Measurements from ENCODE around the gene TNFSF8.

TNFSF8 gene

DNA sequence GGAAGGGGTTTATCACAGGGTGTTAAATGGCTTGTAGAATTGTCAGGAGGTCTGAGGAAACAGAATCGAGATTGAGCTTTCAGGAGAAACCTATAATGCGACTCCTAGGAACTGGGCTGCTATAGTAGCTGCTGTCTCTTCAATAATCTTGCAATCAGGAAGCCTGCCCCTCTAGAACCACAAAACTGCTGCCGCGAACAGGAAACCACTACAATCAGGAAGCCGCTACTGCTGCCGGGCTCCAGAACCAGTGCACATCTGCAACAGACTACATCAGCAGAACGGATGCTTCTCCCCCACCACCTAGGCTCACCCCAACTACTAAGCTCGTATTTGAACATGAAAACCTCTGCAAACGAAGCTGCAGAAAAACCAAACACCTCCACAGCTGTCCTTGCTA is 31.6 kb downstream of the TNFSF8 start:
- Histone ChIP-seq H3K4me3 (ENCODE audit: insufficient read depth, low read length, poor library complexity, severe bottlenecking) (no peak overlapping the region), H3K27ac (ENCODE audit: low read depth, low read length) (no peak overlapping the region), H4K20me1 (ENCODE audit: low read depth, low read length) (no peaks in the 10 kb centered on the region), H3K4me2 (ENCODE audit: low read depth, low read length, poor library complexity, severe bottlenecking) (peak overlapping the region; percentile 43), H3K27me3 (ENCODE audit: low read length) (no peaks in the 10 kb centered on the region), H3F3A (ENCODE audit: insufficient read depth) (no peaks in the 10 kb centered on the region; the same call in 1 of the 2 replicates), H3K9me2 (replicated peaks; ENCODE audit: insufficient read depth, low read length) (no peaks in the 10 kb centered on the region), H2AFZ (ENCODE audit: low read depth, low read length, severe bottlenecking) (no peak overlapping the region), H3K79me2 (ENCODE audit: insufficient read depth, low read length) (no peaks in the 10 kb centered on the region), H3K9me3 (ENCODE audit: insufficient read depth, low read length) (no peaks in the 10 kb centered on the region), H3K9ac (ENCODE audit: low read length) (no peak overlapping the region), H3K36me3 (ENCODE audit: low read length) (no peaks in the 10 kb centered on the region)
- no peak for TF ChIP-seq EZH2phosphoT487 (conservative IDR thresholded peaks at IDR 0.05; ENCODE audit: low read length)
- TF ChIP-seq, protein P1, sequence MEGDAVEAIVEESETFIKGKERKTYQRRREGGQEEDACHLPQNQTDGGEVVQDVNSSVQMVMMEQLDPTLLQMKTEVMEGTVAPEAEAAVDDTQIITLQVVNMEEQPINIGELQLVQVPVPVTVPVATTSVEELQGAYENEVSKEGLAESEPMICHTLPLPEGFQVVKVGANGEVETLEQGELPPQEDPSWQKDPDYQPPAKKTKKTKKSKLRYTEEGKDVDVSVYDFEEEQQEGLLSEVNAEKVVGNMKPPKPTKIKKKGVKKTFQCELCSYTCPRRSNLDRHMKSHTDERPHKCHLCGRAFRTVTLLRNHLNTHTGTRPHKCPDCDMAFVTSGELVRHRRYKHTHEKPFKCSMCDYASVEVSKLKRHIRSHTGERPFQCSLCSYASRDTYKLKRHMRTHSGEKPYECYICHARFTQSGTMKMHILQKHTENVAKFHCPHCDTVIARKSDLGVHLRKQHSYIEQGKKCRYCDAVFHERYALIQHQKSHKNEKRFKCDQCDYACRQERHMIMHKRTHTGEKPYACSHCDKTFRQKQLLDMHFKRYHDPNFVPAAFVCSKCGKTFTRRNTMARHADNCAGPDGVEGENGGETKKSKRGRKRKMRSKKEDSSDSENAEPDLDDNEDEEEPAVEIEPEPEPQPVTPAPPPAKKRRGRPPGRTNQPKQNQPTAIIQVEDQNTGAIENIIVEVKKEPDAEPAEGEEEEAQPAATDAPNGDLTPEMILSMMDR (IDR thresholded peaks at IDR 0.05; ENCODE audit: insufficient read depth, low read length, poor library complexity, severe bottlenecking): no peak

DNA sequence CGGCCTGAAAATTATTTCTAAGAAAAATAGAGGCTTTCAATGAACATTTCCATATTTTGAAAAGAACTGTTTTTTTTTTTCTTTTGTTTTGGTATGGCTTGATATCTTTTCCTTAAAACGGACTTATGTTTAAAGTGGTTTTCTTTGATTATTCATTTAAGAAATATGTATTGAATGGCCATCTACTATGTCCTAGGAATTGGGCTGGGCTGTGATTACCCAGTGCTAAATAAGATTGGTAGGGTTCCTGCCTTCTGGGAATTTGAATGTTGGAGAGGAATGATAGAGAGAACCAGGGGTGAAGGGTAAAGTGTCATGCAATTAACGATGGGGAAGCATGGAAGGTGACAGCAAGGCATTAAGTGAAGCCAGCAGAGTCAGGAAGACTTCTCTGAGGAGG is 33.2 kb downstream of the TNFSF8 start:
- Histone ChIP-seq H2AFZ (ENCODE audit: low read depth, low read length, severe bottlenecking) (no peak overlapping the region), H4K20me1 (ENCODE audit: low read depth, low read length) (no peaks in the 10 kb centered on the region), H3K9ac (ENCODE audit: low read length) (no peak overlapping the region), H3K36me3 (ENCODE audit: low read length) (no peaks in the 10 kb centered on the region), H3K27me3 (ENCODE audit: low read length) (no peaks in the 10 kb centered on the region), H3K27ac (ENCODE audit: low read depth, low read length) (no peak overlapping the region), H3F3A (ENCODE audit: insufficient read depth) (peaks cover 8% of the 10 kb centered on the region), H3K9me2 (replicated peaks; ENCODE audit: insufficient read depth, low read length) (no peaks in the 10 kb centered on the region), H3K79me2 (ENCODE audit: insufficient read depth, low read length) (no peaks in the 10 kb centered on the region), H3K9me3 (ENCODE audit: insufficient read depth, low read length) (no peaks in the 10 kb centered on the region), H3K4me3 (ENCODE audit: insufficient read depth, low read length, poor library complexity, severe bottlenecking) (no peak overlapping the region), H3K4me2 (ENCODE audit: low read depth, low read length, poor library complexity, severe bottlenecking) (no peak overlapping the region)
- TF ChIP-seq EZH2phosphoT487 (conservative IDR thresholded peaks at IDR 0.05; ENCODE audit: low read length): no peak
- TF ChIP-seq, protein P1 (IDR thresholded peaks at IDR 0.05; ENCODE audit: insufficient read depth, low read length, poor library complexity, severe bottlenecking): no peak

DNA sequence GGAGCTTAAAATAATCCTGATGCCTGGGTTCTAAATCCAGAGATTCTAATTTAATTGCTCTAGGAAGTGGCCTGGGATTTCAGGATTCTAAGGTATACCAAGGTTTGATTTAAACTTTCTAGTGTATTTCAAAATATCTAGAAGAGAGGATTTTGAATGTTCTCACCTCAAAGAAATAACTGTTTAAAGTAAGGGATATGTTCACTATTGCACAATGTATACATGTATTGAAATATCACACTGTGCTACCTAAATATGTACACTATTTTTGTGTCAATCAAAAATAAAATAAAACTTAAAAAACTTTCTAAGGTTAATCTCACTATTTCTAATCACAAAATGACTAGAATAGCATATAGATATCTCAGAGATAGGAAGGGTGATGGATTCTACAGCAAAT is 34.0 kb downstream of the TNFSF8 start:
- Histone ChIP-seq H3K79me2 (ENCODE audit: insufficient read depth, low read length) (no peaks in the 10 kb centered on the region), H3K36me3 (ENCODE audit: low read length) (no peaks in the 10 kb centered on the region), H3K9me3 (ENCODE audit: insufficient read depth, low read length) (no peaks in the 10 kb centered on the region), H4K20me1 (ENCODE audit: low read depth, low read length) (no peaks in the 10 kb centered on the region), H3K27me3 (ENCODE audit: low read length) (no peaks in the 10 kb centered on the region), H3K4me2 (ENCODE audit: low read depth, low read length, poor library complexity, severe bottlenecking) (no peak overlapping the region), H3F3A (ENCODE audit: insufficient read depth) (peaks cover 8% of the 10 kb centered on the region), H3K9ac (ENCODE audit: low read length) (no peak overlapping the region), H3K9me2 (replicated peaks; ENCODE audit: insufficient read depth, low read length) (no peaks in the 10 kb centered on the region), H2AFZ (ENCODE audit: low read depth, low read length, severe bottlenecking) (no peak overlapping the region), H3K27ac (ENCODE audit: low read depth, low read length) (no peak overlapping the region), H3K4me3 (ENCODE audit: insufficient read depth, low read length, poor library complexity, severe bottlenecking) (no peak overlapping the region)
- TF ChIP-seq, protein P1 (IDR thresholded peaks at IDR 0.05; ENCODE audit: insufficient read depth, low read length, poor library complexity, severe bottlenecking): no peak
- TF ChIP-seq EZH2phosphoT487 (conservative IDR thresholded peaks at IDR 0.05; ENCODE audit: low read length): no peak
